OCI-LY1 (cell line): ENCODE measurements around the gene WIPF2.

Experiments used
- EZH2 ChIP-seq: fragments of 200-600 bp; sonication (generic), shearing (Covaris generic); IDR thresholded peaks from 2 replicates; pipeline ENCODE4 v1.8.0; 2017; ENCODE audit warnings: borderline replicate concordance, mixed run types, mild to moderate bottlenecking, antibody characterized with exemption, low read length, moderate library complexity, mixed read lengths
- TF ChIP-seq, protein P1 (sequence below): fragments of 200-600 bp; sonication (generic), shearing (Covaris generic); IDR thresholded peaks from 2 replicates; pipeline ENCODE4 v1.5.1; 2017; ENCODE audit warnings: mild to moderate bottlenecking, antibody characterized with exemption, low read length, moderate library complexity, mixed read lengths

DNA sequence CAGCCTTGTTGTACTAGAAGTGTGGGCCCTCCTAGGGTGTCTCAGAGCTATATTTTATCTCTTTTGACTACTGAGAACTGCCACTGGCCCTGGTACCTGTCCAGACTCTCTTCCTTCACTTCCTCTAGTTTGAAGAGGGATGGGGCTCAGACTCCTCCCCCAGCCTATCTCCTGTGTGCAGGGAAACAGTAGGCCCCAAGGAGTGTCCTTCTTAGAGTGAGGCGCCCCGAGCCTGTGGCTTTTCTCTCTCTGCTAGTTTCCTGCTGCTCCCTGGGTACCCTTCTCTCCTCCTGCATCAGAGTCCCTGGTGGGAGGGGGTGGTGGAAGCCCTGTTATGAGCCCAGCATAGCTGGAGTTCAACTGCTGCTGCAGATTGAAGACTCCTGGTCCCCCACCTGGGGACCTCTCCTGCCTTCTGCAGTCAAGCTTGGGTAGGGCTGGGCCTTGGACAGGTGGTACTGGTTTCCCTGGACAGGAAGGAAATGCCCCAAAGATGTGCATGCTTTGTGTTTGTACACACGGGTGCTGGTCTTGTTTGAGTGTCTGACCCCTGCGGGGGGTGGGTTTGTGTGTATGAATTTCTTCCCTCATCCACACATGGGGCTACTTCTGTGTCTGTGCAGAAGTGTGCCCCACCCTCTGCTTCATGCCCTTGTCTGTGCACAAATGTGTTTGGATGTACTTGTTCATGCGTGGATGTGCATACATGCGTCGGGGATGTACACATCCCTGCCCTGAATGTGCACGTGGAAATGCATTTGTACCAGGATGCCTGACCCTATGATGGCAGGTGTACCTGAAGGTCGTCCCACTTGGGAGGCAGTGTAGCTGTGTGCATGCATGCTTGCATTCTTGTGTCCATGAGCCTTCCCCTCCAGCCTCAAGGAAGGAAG lies 96.8 kb downstream of the WIPF2 start:
- TF ChIP-seq, protein P1, sequence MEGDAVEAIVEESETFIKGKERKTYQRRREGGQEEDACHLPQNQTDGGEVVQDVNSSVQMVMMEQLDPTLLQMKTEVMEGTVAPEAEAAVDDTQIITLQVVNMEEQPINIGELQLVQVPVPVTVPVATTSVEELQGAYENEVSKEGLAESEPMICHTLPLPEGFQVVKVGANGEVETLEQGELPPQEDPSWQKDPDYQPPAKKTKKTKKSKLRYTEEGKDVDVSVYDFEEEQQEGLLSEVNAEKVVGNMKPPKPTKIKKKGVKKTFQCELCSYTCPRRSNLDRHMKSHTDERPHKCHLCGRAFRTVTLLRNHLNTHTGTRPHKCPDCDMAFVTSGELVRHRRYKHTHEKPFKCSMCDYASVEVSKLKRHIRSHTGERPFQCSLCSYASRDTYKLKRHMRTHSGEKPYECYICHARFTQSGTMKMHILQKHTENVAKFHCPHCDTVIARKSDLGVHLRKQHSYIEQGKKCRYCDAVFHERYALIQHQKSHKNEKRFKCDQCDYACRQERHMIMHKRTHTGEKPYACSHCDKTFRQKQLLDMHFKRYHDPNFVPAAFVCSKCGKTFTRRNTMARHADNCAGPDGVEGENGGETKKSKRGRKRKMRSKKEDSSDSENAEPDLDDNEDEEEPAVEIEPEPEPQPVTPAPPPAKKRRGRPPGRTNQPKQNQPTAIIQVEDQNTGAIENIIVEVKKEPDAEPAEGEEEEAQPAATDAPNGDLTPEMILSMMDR = no peak
- no peak for TF ChIP-seq EZH2
